ENCODE measurements around the gene UGP2. TPM values are rescaled to one million over a fixed set of nuclear protein-coding genes. Genes with fewer than 3 reads are reported as not detected.

Gene UGP2
- total RNA-seq, 2 experiments from 2014 or later = 98.4 to 144 TPM

DNA sequence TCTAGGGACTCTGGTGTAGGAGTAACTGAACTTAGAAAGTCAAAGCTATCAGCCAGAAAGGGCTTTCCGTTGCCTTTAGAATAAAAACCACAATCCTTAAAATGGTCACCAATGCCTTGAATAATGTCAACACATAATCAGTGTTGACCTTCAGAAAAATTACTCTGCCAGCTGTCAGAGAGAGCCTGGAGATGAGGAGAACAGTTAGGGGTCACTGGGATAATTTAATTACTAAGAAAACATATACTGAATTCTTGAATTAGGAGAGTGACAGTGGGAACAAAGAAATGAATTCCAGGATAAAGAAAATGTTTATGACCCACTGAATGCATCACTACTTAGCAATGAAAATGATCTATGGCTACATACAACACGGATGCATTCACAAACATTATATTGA lies 23.4 kb upstream of the UGP2 start:
- Mint-ChIP-seq H3K9me3 (ENCODE audit: low read depth) (no peaks in the 10 kb centered on the region), H3K27me3 (peaks cover 2% of the 10 kb centered on the region), H3K27ac (no peak overlapping the region), H3K4me1 (no peaks in the 10 kb centered on the region), H3K36me3 (ENCODE audit: low read depth) (no peaks in the 10 kb centered on the region), H3K4me3 (no peak overlapping the region)
- DNase-seq (no peak), ATAC-seq (no peak)
- intact Hi-C loops (cut with DNase I, micrococcal nuclease) = no loop called here
- ChIA-PET POLR2A (no interaction called here), CTCF (interaction anchor here (0.6 to 1.7 kb wide), 4 partner anchors 10 to 217 kb away, joined by 3 to 11 read pairs (median 3); no protein-coding TSS in a partner anchor)

DNA sequence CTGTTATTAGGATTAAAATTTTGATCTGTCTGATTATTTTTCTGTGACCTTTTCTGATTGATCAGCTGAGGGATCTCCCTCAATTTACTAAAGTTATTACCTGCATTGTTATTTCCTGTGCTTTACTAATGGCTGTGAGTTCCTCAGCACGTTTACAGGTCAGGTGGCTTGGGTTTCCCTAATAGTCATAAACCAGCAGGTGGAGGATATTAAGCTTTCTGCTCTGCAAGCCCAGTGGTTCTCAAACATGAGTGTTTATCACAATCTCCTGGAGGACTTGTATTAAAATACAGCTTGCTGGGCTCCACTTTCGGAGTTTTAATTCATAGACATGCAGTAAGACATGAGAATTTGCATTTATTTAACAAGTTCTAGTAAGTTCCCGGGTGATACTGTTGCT lies 22.4 kb upstream of the UGP2 start:
- Mint-ChIP-seq H3K4me3 (no peak overlapping the region), H3K27ac (no peak overlapping the region), H3K36me3 (ENCODE audit: low read depth) (no peaks in the 10 kb centered on the region), H3K27me3 (peaks cover 2% of the 10 kb centered on the region), H3K4me1 (no peaks in the 10 kb centered on the region), H3K9me3 (ENCODE audit: low read depth) (no peaks in the 10 kb centered on the region)
- intact Hi-C loops (cut with DNase I, micrococcal nuclease) = no loop called here
- CTCF ChIA-PET = interaction anchor here (0.6 to 1.7 kb wide), 4 partner anchors 33 to 764 kb away, joined by 3 to 11 read pairs (median 3); no protein-coding TSS in a partner anchor
- DNase-seq (no peak), ATAC-seq (no peak)
- POLR2A ChIA-PET = interaction anchor here (0.5 to 0.6 kb wide), 2 partner anchors 189 to 218 kb away, joined by 6 to 8 read pairs; no protein-coding TSS in a partner anchor

DNA sequence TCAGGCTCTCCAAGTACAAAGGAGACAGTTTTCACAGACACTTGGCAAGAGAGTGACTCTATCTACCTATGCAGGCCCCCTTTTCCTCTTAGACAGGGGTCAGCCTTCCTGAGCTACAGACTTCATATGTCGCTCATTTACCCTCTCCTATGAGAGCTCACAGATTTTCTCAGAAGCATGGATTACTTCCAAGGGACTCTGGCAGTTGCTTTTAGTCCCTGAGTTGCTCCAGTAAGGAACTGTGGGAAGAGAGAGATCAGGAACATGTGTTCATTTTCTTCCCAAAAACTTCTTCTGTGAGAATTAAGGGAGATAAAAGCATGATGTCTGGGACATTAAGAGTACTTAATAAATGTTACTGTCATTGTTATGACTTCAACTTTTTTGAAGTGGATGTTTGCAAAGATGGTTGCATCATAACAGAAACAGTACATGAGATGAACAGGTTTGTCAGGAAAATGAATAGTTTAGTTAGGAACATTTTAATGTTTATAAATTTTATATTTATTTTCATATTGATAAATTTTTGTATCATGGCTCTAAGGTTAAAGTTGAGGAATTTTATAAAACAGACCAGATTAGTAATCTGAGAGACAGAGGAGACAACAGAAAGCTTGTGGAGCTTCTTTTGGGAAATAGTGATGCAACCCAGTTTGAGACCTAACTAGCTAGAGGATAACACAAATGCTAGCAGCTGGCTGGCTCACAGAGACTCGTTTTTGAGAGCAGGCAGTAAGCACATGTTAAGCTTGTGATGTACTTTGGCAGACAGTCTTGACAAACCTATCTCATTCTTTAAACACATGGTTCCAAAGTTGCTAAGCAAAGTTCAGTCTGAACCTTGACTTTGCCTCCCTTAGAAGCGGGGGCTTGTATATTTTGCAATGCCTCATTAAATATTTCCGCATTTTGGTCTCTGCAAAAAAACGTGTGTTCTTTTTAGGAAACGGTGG lies 21.7 kb upstream of the UGP2 start:
- Mint-ChIP-seq H3K4me1 (no peaks in the 10 kb centered on the region), H3K9me3 (ENCODE audit: low read depth) (no peaks in the 10 kb centered on the region), H3K27me3 (peaks cover 2% of the 10 kb centered on the region), H3K36me3 (ENCODE audit: low read depth) (no peaks in the 10 kb centered on the region), H3K4me3 (no peak overlapping the region), H3K27ac (no peak overlapping the region)
- POLR2A ChIA-PET = interaction anchor here (0.5 kb wide), 1 partner anchor 189 kb away, joined by 8 read pairs; no protein-coding TSS in a partner anchor
- no peak for ATAC-seq
- CTCF ChIA-PET = interaction anchor here (0.7 to 1.7 kb wide), 2 partner anchors 42 to 60 kb away, joined by 3 to 11 read pairs; no protein-coding TSS in a partner anchor
- no peak for DNase-seq
- intact Hi-C loops (cut with DNase I, micrococcal nuclease) = no loop called here

DNA sequence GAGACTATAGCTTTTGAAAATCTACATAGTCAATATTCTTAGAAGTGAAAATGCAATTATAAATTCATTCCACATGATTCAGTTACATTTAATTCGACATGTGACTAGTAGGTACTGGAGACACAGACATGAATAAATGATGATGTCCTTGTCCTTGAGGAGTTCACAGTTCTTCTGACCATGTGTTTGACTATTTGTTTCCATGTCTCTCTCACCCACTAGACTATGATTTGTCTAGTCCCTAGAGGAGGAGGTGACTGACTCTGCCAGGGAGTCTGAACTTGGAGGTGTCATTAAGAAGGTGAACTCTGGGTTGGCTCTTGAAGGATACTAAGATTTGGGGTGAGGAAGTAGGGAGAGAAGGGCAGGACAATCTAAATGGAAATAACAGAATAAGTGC lies 20.7 kb upstream of the UGP2 start:
- peaks cover 2% of the 10 kb centered on the region for H3K27me3 Mint-ChIP-seq
- intact Hi-C loops (cut with DNase I, micrococcal nuclease) = no loop called here
- ChIA-PET POLR2A (no interaction called here), CTCF (interaction anchor here (0.6 to 1.4 kb wide), 2 partner anchors 38 to 122 kb away, joined by 3 read pairs; no protein-coding TSS in a partner anchor)
- H3K27ac Mint-ChIP-seq = no peak overlapping the region
- no peaks in the 10 kb centered on the region for H3K9me3 Mint-ChIP-seq (ENCODE audit: low read depth)
- ATAC-seq (peak; percentile 26), DNase-seq (no peak)
- H3K36me3 Mint-ChIP-seq (ENCODE audit: low read depth) = no peaks in the 10 kb centered on the region
- H3K4me1 Mint-ChIP-seq = no peaks in the 10 kb centered on the region
- no peak overlapping the region for H3K4me3 Mint-ChIP-seq

DNA sequence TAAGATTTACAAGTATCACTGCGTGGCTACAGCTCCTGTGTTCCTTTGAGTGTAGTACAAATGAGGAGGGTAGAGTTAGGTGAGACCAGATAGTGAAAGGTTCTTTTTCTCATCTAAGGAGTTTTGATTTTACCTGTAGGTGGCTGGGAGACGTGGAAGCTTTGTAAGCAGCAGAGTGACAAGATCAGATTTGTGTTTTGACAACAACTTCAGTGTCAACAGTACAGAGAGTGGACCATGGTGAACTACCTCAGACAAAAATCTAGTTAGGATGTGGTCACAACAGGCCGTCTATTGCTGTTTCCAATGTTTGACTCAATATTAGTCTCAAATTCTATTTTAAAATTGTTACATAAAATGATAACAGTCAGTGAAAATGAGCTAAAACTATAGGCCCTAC lies 20.3 kb upstream of the UGP2 start:
- H3K4me1 Mint-ChIP-seq = no peaks in the 10 kb centered on the region
- no peaks in the 10 kb centered on the region for H3K36me3 Mint-ChIP-seq (ENCODE audit: low read depth)
- ChIA-PET POLR2A (no interaction called here), CTCF (interaction anchor here (0.6 to 1.4 kb wide), 2 partner anchors 39 to 122 kb away, joined by 3 read pairs; no protein-coding TSS in a partner anchor)
- intact Hi-C loops (cut with DNase I, micrococcal nuclease) = no loop called here
- no peak overlapping the region for H3K4me3 Mint-ChIP-seq
- ATAC-seq = no peak
- DNase-seq = no peak
- H3K27ac Mint-ChIP-seq = no peak overlapping the region
- no peaks in the 10 kb centered on the region for H3K9me3 Mint-ChIP-seq (ENCODE audit: low read depth)
- peaks cover 2% of the 10 kb centered on the region for H3K27me3 Mint-ChIP-seq

DNA sequence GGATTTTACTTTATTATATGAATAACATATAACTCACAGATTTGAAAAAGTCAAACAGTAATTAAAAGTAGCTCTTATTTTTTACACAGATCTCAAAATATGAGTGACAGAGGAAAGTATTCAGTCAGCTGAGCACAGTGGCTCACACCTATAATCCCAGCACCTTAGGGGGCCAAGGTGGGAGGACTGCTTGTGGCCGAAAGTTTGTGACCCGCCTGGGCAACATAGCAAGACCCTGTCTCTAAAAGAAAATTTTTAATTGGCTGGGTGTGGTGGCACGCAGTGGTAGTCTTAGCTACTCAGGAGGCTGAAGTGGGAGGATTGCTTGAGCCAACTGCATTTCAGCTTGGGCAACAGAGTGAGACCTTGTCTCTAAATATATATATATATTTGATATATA lies 19.2 kb upstream of the UGP2 start:
- Mint-ChIP-seq H3K27me3 (peaks cover 2% of the 10 kb centered on the region), H3K36me3 (ENCODE audit: low read depth) (no peaks in the 10 kb centered on the region), H3K4me1 (no peaks in the 10 kb centered on the region), H3K9me3 (ENCODE audit: low read depth) (no peaks in the 10 kb centered on the region), H3K27ac (no peak overlapping the region), H3K4me3 (no peak overlapping the region)
- CTCF ChIA-PET = no interaction called here
- DNase-seq (no peak), ATAC-seq (no peak)
- POLR2A ChIA-PET = no interaction called here
- intact Hi-C loops (cut with DNase I, micrococcal nuclease) = no loop called here

DNA sequence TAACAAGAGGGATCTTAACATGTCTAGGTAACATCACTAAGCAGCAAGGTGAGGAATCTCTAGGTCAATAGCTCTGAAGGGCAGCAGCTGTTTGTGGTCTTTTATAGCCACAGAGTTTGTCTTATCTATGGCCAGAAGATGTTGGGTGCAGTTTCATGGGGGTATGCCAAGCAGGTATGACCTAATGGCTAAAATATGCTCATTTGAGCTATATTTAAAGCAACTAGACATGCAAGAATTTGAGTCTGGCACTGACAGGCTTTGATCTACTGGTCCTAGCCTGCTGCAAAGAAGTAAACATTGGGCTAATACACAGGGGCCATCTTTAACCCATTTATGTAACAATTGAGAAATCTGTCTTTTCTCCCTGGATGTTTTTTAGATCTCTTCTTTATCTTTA lies 13.9 kb upstream of the UGP2 start:
- no peaks in the 10 kb centered on the region for H3K36me3 Mint-ChIP-seq (ENCODE audit: low read depth)
- H3K9me3 Mint-ChIP-seq (ENCODE audit: low read depth) = no peaks in the 10 kb centered on the region
- intact Hi-C loops (cut with DNase I, micrococcal nuclease) = no loop called here
- H3K4me1 Mint-ChIP-seq = no peaks in the 10 kb centered on the region
- ATAC-seq = no peak
- peaks cover 5% of the 10 kb centered on the region for H3K27me3 Mint-ChIP-seq
- H3K27ac Mint-ChIP-seq = no peak overlapping the region
- CTCF ChIA-PET = interaction anchor here (0.6 to 1.6 kb wide), 2 partner anchors 11 to 37 kb away, joined by 3 to 5 read pairs; no protein-coding TSS in a partner anchor
- no peak overlapping the region for H3K4me3 Mint-ChIP-seq
- DNase-seq = no peak
- POLR2A ChIA-PET = no interaction called here

DNA sequence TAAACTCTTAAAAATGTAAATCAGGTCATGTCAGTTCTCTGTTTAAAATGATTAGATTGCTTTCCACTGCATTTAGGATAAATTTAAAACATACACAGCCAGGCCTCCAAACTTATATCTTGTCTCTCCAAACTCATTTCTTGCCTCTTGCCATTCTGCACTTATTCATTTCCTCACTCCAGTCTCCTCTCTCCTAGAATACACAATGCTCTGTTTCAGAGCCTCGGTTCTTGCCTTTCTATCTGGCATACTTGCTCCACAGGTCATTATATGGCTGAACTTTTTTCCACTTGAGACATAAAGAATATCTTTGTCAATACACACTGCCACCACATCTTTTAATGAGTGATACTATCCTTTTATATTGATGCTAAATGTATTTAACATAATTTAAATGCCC lies 10.5 kb upstream of the UGP2 start:
- Mint-ChIP-seq H3K27ac (no peak overlapping the region), H3K36me3 (ENCODE audit: low read depth) (no peaks in the 10 kb centered on the region), H3K27me3 (peaks cover 5% of the 10 kb centered on the region), H3K4me3 (no peak overlapping the region), H3K9me3 (ENCODE audit: low read depth) (no peaks in the 10 kb centered on the region), H3K4me1 (no peaks in the 10 kb centered on the region)
- DNase-seq = no peak
- intact Hi-C loops (cut with DNase I, micrococcal nuclease) = no loop called here
- no peak for ATAC-seq
- ChIA-PET POLR2A (no interaction called here), CTCF (interaction anchor here (0.6 kb wide), 1 partner anchor 873 kb away, joined by 3 read pairs; no protein-coding TSS in a partner anchor)

DNA sequence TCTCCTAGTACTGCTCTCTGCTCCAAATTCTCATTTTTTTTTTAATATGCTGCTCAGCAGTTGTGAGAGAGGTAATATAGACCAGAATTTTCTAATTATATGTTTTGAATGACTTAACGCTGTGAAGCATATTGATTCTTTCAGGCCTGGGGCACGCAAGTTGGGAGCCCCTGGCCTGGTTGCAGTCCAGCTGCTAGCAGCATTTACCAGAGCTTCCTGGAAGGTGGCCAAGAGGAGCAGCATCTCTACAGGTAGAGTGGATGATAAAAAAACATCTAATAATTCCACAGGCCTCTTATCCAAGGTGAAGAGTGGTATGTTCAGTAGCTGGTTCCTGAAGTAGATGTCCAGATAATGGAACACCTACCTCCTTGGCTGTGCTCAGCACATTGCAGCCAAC lies 7.3 kb upstream of the UGP2 start:
- ChIA-PET CTCF (interaction anchor here (0.6 to 0.7 kb wide), 2 partner anchors 30 to 44 kb away, joined by 3 read pairs; no protein-coding TSS in a partner anchor), POLR2A (no interaction called here)
- ATAC-seq = no peak
- Mint-ChIP-seq H3K4me3 (no peak overlapping the region), H3K9me3 (ENCODE audit: low read depth) (no peaks in the 10 kb centered on the region), H3K4me1 (no peaks in the 10 kb centered on the region), H3K27ac (no peak overlapping the region), H3K27me3 (peaks cover 5% of the 10 kb centered on the region), H3K36me3 (ENCODE audit: low read depth) (no peaks in the 10 kb centered on the region)
- intact Hi-C loops (cut with DNase I, micrococcal nuclease) = no loop called here
- no peak for DNase-seq

DNA sequence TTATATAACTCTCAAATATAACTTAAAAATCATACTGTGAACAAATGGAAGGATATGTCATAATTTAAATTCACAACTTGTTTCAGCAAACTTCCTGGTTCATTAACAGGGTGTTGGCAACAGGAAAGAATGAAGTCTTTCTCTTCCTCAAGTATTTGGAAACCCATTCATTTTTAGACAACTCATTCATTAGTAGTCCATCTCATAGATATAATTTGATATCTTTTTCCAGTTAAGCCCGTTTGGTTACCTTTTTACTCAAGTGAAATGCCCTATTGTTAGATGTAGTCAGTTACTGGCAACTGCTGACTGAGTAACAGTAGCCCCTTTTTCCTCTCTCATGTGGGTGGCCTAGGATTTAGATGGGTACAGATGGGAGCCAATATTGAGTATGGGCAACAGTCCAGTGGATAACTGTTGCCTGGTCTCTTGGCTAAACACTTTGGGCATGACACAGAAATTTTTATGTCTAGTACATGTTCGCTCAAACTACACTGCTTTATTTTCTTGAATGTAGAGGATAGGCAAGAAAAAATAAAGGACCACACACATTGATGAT lies 4.6 kb upstream of the UGP2 start:
- ATAC-seq = no peak

DNA sequence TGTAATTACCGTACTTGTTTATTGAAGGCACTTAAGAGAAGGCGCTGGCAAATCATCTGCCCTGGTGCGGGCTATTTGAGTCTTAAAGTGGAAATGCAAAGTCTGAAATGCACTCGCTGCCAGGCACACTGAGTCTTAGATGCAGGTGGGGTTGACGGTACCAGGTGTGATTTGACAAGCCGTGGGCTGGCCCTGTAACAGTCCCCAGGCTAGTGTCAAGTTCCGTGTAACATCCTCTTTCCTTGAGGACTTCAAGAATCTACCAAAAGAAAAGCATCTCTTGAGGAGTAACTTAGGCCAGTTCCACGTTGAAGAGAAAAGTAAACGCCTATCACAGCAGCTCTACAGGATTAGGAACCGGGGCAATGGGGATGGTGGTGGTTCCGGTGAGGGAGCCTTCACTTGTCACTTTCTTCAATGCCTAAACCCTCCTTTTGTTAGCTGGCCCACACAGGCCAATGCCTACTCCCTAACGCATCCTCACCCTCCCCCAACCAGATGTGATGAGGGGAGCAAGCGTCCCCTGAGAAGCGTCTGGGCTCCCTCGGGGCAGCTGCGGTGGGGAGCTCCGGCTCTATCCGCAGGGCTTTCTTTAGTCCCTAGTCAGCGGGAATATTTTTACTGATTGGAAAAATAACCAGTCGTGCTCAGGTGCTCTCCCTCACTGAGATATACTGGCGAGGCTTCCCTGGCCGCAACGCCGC lies 1.5 kb upstream of the UGP2 start:
- no peaks in the 10 kb centered on the region for H3K27me3 Mint-ChIP-seq
- peaks cover 14% of the 10 kb centered on the region for H3K36me3 Mint-ChIP-seq (ENCODE audit: low read depth)
- intact Hi-C loops (cut with DNase I, micrococcal nuclease) = loop anchor here (1.0 to 10.0 kb wide), 13 partner anchors 16 to 1643 kb away; partner anchors contain the start of genes ACTR2 (in 1 of the 2), AFTPH (in 1 of the 2), B3GNT2 (in 1 of the 2) and CEP68 (in 1 of the 2)
- H3K27ac Mint-ChIP-seq = peak overlapping the region; percentile 98
- peaks cover 30% of the 10 kb centered on the region for H3K4me1 Mint-ChIP-seq
- ATAC-seq = peak; percentile 17
- H3K4me3 Mint-ChIP-seq = peak overlapping the region; percentile 92
- POLR2A ChIA-PET = interaction anchor here (0.6 to 3.2 kb wide), 3 partner anchors 16 to 1149 kb away, joined by 5 to 14 read pairs (median 10); no protein-coding TSS in a partner anchor
- H3K9me3 Mint-ChIP-seq (ENCODE audit: low read depth) = no peaks in the 10 kb centered on the region
- DNase-seq = peak; percentile 31
- CTCF ChIA-PET = interaction anchor here (0.7 to 5.5 kb wide), 3 partner anchors 13 to 21 kb away, joined by 3 to 33 read pairs (median 19); no protein-coding TSS in a partner anchor

More for the DNA sequence above, 4.6 kb upstream of the UGP2 start:
- Mint-ChIP-seq H3K9me3 (ENCODE audit: low read depth) (no peaks in the 10 kb centered on the region), H3K36me3 (ENCODE audit: low read depth) (peaks cover 4% of the 10 kb centered on the region), H3K27me3 (no peaks in the 10 kb centered on the region), H3K27ac (no peak overlapping the region), H3K4me3 (no peak overlapping the region), H3K4me1 (peaks cover 7% of the 10 kb centered on the region)
- DNase-seq = no peak
- intact Hi-C loops (cut with DNase I, micrococcal nuclease) = no loop called here
- POLR2A ChIA-PET = no interaction called here
- CTCF ChIA-PET = no interaction called here
